Kidney capillary endothelial cell (primary cell): ENCODE results near the gene ANKRD44.

Experiments
- DNase-seq: peaks from one replicate; pipeline ENCODE4 v3.0.0-alpha.2; 2018; ENCODE audit warnings: low spot score

Gene ANKRD44

DNA sequence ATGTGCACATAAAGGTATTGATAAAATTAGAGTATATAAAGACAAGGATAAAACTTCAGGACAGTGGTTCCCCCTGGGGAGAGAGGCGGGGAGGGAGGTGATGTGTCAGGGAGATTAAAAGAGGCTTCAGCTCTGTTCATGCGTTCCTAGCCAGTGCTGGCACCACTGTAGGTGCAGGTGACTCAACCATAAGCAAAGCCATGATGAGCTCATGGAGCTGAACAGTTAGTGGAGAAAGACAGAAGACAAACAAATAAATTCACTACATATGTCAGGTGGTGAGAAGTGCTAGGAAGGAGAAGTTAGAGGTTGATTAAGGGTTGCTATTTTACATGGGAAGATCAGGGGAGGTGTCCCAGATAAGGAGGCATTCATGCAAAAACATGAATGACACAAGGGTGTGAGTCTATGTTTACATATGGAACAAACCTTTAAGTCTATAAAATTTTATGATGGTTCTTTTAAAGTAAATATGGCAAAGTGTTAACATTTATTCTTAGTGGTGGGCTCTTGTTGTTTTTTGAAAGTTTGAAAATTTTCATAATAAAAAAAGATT, 136.0 kb downstream of the ANKRD44 start:
- DNase-seq, result no peak

DNA sequence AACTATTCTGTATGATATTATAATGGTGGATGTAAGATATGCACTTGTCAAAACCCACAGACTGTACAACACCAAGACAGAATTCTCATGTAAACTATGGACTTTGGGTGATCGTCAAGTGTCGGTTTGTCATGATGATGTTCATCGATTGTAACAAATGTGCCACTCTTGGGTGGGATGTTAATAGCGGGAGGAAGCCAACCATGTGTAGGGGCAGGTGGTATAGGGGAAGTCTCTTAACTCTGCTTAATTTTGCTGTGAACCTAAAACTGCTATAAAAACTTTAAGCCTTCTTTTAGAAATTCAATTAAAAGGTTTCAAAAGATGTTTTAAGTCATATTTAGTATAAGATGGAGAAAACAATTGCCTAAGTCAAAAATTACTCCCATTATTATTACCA, 139.0 kb downstream of the ANKRD44 start:
- DNase-seq, result no peak

DNA sequence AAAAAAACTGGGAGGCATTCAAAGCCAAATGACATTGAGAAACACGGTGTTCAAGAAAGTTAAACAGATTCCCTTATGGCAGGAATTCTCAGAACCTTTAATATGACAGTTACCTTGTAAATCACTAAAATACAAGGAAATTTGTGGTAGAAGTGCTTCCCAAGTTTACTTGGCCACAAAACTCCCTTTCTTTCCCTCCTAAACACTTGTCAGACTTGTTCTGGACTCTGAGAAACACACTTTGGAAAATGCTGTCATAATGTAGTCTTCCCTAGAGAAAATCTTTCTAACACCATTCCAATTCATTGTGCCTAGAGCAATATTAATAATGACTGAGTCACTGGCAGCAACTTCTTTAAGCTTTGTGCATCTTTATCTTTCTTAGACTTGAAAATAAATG, 140.4 kb downstream of the ANKRD44 start:
- DNase-seq, result no peak

DNA sequence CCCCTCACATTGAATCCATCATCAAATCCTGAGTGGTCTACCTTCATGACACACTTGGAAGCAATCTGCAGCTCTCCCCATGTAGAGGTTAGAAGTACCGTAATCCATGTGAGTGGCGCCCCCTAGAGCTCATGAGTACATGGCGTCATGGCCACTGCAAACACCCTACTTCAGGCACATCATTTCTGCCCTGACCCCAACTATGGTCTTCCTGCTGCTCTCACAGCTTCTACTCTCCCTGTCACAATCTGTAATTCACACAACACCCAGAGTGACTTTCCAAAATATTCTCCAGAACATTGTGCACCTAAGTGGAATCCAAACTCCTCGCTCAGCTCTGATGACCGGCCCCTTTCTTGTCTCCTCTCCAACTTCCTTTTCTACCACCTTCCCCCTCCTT, 141.9 kb downstream of the ANKRD44 start:
- DNase-seq, result peak; percentile 71

DNA sequence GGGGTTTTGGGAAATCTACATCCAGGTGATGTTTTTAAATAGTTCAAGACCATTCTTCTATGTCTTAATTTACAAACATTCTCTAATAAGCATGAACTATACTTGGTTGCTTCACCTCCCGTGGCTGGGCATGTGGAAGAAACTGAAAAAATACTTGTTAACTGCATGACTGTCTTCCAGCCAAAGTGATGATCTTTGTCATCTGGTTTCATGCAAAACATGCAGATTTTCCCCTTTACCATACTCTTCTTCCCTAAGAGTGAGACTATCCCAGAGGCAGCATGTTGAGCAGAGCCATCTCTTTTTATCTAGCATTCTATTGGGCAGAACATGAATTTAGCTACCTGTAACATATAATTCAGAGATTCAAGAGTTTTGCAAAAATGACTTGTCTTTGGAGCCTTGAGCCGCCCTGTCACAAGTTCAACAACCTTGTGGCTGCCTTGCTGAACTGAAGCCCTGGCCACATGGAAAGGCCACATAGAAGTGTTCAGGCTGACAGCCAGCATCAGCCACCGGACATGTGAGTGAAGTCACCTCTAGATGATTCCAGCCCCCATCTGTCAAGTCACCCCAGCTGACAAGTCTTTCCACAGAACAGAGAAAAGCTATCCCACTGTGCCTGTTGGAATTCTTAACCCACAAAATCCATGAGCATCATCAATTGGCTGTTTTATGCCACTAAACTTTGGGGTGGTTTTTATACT, 142.8 kb downstream of the ANKRD44 start:
- DNase-seq, result no peak

DNA sequence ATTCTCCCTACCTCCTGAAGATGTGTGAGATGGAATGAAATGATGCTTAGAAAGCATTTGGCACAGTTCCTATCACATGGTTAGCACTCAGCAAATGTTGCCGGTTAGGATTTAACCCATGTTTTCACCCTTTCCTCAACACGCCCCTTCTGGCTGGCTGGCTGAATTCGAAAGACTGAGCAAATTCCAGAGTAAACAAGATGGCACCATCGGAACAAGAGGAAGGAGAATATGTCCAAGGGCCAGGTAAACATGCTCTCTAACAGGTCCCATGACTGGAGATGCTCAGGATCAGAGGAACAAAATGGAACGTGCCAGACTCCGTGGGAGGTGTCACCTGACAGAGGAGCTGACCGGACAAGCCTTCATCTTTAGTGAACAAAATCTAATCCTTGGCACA, 145.6 kb downstream of the ANKRD44 start:
- DNase-seq, result no peak

DNA sequence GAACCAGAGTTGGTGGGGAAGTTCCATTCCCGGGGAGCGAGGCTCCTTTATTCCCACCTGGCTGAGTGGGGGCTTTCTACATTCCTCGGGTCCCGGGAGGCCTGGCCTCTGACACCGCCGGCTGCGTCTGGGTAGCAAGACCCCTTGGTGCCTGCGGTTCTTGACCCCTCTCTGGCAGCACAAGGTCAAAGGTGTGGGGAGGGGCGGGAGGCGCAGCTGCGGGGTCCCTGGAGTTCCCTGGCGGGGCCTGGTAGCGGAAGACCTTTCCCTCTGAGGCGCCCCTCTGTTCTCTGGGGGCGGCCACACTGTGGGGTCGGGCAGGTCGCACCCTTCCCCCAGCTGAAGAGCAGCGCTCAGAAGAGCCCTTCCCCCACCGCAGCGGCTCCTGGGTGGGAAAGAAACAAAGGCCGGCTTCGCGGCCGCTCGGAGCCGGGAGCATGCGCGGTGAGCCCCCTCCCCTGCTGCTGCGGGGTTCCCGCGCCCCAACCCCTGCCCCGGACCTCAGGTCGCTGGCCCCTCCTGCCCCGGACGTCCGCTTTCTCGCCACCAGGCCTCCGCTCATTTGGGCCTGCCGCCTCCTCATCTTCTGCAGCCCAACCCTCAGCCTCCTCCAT, 146.3 kb downstream of the ANKRD44 start:
- DNase-seq, result no peak

DNA sequence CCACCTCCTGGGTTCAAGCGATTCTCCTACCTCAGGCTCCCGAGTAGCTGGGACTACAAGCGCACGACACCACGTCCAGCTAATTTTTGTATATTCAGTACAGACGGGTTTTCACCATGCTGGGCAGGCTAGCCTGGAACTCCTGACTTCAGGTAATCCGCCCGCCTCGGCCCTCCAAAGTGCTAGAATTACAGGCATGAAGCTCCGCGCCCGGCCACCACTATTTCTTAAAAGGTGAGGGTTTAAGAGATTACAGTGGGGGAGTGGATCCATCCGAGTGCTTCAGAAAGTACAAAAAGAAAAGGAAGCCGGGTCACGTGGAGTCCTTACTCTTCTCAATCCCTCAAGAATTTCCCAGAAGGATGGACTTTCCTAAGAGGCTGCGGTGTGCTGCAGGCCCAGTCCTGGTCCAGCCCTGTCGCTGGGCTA, 146.9 kb downstream of the ANKRD44 start:
- DNase-seq, result no peak

DNA sequence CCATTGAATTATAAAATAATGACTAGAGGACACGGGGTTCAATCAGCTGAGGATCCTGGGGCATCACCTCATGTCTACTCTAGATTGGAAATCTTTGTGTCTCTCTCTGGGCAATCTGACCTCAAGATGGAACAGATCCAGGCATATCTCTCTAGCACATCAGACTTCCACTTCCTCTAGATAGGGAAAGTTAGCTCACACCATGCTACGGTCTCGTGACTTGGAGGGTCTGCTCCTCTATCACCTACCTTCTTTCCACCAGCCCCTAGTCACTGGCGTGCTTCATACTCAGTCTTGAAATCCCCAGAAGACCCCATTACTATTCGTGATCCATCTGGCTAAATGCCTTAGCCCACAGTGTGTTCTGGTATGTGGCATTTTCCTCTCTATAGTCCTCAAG, 148.8 kb downstream of the ANKRD44 start:
- no peak for DNase-seq

DNA sequence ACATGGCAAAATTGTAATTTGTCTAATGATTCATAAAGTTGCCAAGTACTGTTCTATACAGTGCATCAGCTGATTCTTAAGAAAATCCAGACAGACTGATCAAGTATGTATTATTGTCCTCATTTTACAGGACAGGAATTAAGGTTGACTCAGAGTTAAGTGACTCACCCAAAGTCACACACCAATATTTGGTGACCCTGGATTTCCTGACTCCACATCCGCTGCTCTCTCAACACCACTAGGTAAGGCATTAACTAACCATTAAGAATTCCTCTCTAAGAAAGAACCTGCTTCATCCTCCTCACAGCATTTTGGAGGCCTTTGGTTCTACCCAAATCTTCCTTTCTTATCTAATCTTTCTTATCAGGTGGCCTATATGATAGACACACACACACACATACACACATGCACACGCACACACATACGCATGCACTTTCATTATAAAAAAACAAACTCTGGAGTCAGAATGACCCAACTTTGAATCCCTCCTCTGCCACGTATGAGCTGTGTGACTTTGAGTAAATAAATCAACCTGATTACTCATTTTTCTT, 150.8 kb downstream of the ANKRD44 start:
- peak; percentile 98 for DNase-seq

DNA sequence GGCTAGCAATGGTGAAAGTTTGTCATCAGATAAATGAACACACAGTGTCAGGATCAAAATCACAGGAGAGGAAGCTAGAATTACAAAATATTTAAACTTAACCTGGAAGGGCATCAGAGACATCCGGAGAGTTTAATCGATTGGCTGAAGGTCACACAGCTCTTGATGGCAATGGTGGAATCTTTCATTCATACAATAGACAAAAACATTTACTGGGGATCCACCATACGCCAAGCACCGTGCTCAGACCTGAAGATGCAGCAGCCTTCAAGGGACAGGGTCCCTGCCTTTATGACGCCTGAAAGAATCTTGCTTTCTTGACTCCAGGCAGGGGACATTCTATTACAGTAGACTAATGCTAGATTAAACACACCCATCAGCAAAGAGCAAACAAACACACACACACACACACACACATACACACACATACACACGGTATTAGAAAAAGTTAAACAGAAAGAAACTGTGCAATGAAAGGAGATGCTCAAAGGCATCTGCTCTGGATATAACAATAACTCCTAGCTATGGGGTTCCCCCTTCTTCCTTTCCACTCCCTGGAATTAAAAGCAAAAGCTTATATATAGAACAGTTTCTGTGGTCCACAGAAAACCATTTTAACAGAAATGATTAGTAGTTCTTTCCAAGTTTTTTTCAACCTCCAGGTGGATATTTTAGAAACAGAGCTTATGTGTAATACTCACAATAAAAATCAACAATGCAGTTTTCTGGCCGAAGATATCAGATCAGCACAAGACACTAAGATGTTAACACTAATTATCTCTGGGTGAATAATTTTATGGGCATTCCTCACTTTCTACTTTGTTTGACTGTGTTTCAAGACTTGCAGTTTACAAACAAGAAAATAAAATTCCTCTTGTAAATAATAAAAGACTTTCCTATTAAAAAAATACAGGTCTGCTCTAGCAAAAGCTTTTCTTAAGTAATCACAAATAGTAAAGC, 151.7 kb downstream of the ANKRD44 start:
- no peak for DNase-seq

DNA sequence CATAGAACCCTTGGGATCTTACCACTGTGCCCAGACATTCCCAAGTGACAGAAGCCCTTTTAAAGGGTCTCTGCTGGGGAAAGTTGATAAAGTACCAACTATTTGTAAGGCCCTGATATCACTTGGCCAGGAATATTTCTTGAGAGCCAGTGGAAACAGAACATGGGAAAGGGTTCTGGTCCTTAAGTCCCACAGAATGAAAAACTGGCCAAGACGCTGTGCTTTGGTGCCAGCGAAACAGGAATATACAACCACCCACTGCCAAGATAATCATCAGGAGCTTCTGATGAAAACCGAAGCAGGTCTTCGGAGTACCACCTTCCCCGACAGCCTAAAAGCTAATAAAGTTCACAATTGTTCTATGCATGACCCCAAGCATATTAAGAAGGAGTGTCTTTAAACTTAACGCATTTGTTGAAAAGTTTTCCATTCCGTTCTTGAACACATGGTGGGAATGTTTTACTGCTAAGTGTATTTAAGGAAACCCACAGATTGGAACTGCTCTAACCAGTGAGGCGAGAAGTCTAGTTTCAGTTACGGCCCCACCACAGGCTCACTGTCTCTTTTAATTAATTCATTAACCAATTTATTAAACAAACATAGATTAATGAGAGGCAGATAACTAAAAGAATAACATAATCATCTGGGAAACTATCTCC, 152.6 kb downstream of the ANKRD44 start:
- no peak for DNase-seq

DNA sequence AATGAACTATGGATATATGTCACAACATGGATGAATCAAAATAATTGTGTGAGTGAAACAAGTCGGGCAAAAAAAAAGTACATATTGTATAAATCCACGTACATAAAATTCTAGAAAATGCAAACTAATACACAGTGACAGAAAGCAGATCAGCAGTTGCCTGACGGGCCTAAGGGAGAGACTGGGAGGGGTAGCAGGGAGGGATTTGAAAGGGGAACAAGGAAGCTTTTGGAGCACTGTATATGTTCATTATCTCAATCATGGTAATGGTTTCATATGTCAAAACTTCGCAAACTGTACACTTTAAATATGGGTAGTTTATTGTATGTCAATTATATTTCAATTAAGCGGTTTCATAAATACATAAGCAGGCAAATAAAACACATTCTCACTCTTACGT, 153.8 kb downstream of the ANKRD44 start:
- no peak for DNase-seq

DNA sequence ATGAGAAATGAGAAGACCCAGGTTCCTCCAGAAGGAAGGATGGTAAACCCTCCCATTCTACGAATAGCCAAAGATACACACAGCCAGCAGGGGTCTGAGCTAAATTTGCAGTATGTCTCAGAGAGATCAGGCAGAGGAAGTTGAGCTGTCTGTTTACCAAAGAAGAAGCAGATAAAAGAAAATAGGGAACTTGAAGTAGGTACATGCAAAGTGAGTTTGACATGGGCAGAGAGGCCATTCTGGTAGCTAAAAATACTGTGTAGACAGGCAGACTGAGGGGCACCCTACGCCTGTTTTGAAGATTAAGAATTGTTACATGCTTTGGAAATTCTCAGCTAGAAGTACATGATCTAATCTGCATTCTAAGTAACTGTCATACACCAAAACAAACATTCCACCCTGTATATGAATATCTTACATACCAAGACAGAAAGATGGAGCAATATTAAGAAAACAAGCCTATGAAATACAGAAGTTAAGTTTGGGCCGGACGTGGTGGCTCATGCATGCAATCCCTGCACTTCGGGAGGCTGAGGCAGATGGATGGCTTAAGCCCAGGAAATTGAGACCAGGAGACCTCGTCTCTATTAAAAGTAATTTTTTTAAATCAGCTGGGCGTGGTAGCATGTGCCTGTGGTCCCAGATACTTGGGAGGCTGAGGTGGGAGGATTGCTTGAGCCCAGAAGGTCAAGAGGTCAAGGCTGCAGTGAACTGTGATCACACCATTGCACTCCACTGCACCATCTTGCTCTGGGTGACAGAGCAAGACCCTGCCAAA, 157.9 kb downstream of the ANKRD44 start:
- no peak for DNase-seq

DNA sequence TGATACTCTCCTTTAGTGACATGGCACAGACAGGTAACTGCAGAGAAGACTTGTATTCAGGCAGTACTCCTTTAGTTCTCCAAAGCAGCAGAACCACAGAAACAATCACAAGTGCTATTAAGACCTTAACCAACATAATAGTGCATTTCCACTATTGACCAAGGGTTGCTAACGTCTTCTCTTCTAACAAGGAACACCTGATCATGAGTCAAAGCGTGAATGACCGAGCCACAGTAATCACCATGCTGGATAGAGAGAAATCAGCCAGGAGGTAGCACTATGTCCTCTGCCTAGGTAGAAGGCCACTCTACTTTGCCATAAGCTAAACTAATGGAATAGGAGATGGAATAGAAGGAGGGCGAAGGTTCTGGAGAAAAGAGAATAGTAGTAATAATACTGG, 161.0 kb downstream of the ANKRD44 start:
- no peak for DNase-seq

DNA sequence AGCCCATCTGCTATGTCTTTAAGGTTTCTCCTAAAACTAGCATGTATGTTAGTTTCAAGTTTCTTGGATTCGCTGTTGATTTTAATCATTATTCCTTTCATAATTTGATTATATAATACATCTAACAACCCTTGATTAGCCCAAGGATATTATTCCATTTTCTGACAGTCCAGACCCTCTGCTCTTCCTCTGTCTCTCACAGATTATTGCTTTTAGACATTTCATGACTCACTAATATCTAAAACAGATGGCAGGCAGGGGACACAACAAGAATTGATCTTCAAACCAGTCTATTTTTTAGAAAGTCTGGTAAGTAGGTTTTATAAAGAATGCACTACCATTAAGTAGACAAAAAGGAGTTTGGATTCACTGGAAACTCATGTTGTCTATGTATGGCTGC, 162.2 kb downstream of the ANKRD44 start:
- DNase-seq, result no peak

DNA sequence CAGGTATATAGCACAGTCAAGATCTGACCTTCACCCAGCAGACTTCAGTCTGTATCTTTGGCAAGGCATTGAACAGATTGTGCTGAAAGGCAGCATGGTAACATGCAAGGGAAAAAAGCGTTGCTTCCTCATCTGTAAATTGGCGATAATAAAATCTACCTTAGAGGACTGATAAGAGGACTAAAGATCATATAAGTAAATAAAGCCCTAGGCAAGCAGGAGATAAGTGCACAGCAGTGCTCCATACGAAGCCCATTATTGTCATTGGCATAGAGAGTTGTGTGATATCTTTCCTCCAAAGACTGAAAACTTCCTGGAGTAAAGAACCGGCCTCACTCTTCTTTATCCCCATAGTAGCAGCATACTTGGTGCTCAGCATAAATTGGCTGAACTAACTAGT, 162.6 kb downstream of the ANKRD44 start:
- DNase-seq, result no peak

DNA sequence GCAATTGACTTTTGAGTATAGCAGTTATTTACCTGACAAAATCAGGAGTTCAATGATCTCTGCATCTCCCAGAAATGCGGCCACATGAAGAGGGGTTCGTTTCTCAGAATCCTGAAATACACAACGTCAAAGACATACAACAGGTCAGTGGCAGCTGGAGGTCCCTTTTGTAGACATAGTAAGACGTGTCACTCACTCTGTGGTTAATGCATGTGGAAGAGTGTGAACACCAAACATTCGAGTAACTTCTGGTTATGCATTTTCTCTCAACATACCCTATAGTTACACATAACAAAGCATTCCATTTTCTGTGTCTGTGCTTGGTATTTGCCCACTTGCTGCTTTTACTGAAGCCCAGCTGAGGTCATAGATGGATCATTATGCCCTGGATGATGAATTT, 163.6 kb downstream of the ANKRD44 start:
- no peak for DNase-seq

DNA sequence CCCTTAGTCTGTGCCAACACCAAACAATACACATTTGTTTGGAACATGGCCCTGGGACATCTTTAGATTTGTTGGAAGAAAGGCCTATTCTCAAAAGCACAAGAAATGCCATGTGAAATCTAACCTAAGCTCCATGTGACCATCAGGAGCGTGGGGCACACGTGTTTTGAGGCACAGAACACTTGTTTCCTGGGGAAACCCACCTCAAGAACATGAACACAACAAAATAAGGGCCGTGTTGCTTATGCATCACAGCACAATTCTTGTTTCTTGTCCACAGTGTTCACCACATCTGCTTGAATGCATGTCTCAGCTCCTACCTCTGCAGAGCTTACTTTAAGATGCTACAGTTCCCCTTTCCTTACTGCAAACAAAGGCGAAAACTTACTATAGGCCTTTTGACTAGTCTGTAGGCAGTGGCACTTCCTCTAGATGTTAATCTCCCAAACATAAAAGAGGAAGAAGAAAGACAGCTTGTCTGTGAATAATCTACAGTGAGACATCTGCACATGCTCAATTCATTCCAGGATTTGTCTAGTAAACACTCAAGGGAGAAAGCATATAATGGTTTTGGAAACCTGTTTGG, 165.0 kb downstream of the ANKRD44 start:
- DNase-seq, result no peak

DNA sequence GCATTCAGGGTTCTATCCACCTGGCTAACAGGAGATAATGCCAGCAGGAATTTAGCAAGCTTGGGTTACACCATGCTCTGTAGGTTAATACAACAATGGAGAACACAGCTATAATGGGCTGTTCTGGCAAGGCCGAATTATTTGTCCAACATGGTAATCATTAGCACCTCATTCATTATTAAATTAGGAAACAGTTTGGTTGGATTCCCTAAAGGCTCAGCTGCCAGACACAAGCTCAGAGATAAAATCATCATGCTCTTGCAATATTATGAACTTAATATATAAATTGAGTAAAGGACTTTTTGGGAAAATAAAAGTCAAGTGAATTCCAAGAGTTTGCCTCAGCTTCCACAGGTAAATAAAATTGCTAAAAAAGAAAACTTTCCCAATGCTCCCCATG, 166.4 kb downstream of the ANKRD44 start:
- no peak for DNase-seq
